GM12865 (cell line): ENCODE results near the gene ACSL1.

ENCODE experiments used
- DNase-seq: peaks from one replicate; pipeline ENCODE4 v3.0.0; 2010; ENCODE audit warnings: low read depth
- H3K4me3 ChIP-seq: 2 replicates; pipeline ENCODE4 v1.5.1; 2011; ENCODE audit warnings: mild to moderate bottlenecking, low read depth, low read length, control low read depth
- TF ChIP-seq, protein P1 (sequence below): IDR thresholded peaks from 2 replicates; pipeline ENCODE4 v1.5.1; 2011; ENCODE audit warnings: low read length, control low read depth, low read depth, inconsistent platforms; ENCODE audit not compliant: insufficient read depth; ENCODE audit errors: missing control alignments

The ACSL1 gene

GRCh38 chr4:184851200-184851541, 25.4 kb upstream of the ACSL1 start:
- TF ChIP-seq, protein P1, sequence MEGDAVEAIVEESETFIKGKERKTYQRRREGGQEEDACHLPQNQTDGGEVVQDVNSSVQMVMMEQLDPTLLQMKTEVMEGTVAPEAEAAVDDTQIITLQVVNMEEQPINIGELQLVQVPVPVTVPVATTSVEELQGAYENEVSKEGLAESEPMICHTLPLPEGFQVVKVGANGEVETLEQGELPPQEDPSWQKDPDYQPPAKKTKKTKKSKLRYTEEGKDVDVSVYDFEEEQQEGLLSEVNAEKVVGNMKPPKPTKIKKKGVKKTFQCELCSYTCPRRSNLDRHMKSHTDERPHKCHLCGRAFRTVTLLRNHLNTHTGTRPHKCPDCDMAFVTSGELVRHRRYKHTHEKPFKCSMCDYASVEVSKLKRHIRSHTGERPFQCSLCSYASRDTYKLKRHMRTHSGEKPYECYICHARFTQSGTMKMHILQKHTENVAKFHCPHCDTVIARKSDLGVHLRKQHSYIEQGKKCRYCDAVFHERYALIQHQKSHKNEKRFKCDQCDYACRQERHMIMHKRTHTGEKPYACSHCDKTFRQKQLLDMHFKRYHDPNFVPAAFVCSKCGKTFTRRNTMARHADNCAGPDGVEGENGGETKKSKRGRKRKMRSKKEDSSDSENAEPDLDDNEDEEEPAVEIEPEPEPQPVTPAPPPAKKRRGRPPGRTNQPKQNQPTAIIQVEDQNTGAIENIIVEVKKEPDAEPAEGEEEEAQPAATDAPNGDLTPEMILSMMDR: no peak
- peak overlapping the region; percentile 38 for H3K4me3 ChIP-seq
- DNase-seq: peak; percentile 90

- TF ChIP-seq, protein P1: no peak
- peak; percentile 84 for DNase-seq
- H3K4me3 ChIP-seq: peak overlapping the region; percentile 38
Measured at GRCh38 chr4:184850431-184851199, 24.8 kb upstream of the ACSL1 start.

DNA sequence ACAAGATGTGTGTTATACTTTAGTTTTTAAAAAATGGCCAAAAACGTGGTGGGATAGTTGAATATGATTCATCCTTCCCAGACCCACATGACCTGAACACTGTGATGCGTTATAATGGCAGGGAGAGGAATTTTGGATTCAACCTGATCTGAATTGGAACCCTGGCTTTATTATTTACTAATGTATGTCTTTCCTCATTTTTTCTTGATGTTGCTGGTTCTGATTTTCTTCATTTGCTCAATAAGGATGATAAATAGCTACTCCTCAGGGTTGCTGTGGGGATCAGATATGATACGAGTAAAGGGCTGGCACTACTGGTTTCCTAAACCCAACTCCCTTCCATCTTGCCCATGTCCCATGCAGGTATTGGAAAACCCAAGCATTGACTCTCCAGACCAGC, 24.2 kb upstream of the ACSL1 start:
- TF ChIP-seq, protein P1: no peak
- no peak overlapping the region for H3K4me3 ChIP-seq

GRCh38 chr4:184849185-184849584, 23.4 kb upstream of the ACSL1 start:
- peak; percentile 58 for DNase-seq
- TF ChIP-seq, protein P1: no peak
- H3K4me3 ChIP-seq: no peak overlapping the region

More for the DNA sequence above, 24.2 kb upstream of the ACSL1 start:
- DNase-seq: no peak

DNA sequence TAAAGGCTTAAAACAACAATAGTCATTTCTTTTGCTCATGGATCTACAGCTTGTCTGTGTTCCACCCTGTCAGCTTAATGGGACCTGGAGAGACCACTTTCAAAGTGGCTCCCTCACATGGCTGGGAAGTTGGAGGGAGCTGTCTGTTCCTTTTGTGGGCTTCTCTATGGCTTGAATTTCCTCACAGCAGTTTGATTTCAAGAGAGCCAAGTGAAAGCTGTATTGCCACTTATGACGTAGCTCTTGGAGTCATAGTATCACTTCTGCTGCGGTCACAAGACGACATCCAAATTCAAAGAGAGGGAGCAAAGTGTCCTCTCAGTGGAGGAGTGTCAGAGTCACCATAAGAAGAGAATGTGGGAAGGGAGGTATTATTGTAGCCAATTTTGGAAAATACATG, 22.7 kb upstream of the ACSL1 start:
- TF ChIP-seq, protein P1: no peak
- peak; percentile 65 for DNase-seq
- no peak overlapping the region for H3K4me3 ChIP-seq

GRCh38 chr4:184846531-184846930, 20.8 kb upstream of the ACSL1 start:
- no peak for DNase-seq
- TF ChIP-seq, protein P1: no peak
- H3K4me3 ChIP-seq: no peak overlapping the region
